Stimulated activated CD8-positive, alpha-beta memory T cell treated with anti-CD3 and anti-CD28 coated beads, Interleukin-12 subunit alpha, Interleukin-12 subunit beta, amount 100 ng/mL, for 1 hour (primary cell): ENCODE data around the gene CLNK.

Experiments used
- DNase-seq: peaks from one replicate; pipeline ENCODE4 v3.0.0-alpha.2; 2020; ENCODE audit warnings: low read depth

CLNK gene

GRCh38 chr4:10456595-10457254 lies 227.8 kb downstream of the CLNK start:
- peak; percentile 30 for DNase-seq

- DNase-seq, result no peak
Observed at GRCh38 chr4:10456260-10456594, 228.3 kb downstream of the CLNK start.

- DNase-seq, result no peak
Observed at GRCh38 chr4:10455133-10455532, 229.4 kb downstream of the CLNK start.

- DNase-seq, result no peak
Observed at GRCh38 chr4:10454726-10455125, 229.8 kb downstream of the CLNK start.

GRCh38 chr4:10454121-10454520 lies 230.4 kb downstream of the CLNK start:
- DNase-seq, result no peak

GRCh38 chr4:10448991-10449390 lies 235.6 kb downstream of the CLNK start:
- no peak for DNase-seq

GRCh38 chr4:10442976-10443375 lies 241.6 kb downstream of the CLNK start:
- no peak for DNase-seq

- no peak for DNase-seq
Observed at GRCh38 chr4:10441512-10441911, 243.1 kb downstream of the CLNK start.

GRCh38 chr4:10438924-10439323 lies 245.6 kb downstream of the CLNK start:
- DNase-seq, result no peak

GRCh38 chr4:10437735-10438134 lies 246.8 kb downstream of the CLNK start:
- no peak for DNase-seq
